Loucy (cell line): ENCODE data around the gene OSBPL2.

ENCODE experiments used
- CTCF ChIP-seq: fragments of 200-600 bp; sonication (generic); conservative IDR thresholded peaks from 2 replicates; pipeline ENCODE4 v1.5.1; 2014; ENCODE audit warnings: mild to moderate bottlenecking, antibody characterized with exemption, low read length
- EZH2phosphoT487 ChIP-seq: fragments of 200-600 bp; IDR thresholded peaks from 2 replicates; pipeline ENCODE4 v1.6.1; 2018; ENCODE audit warnings: antibody characterized with exemption, mild to moderate bottlenecking, moderate library complexity, borderline replicate concordance

GRCh38 chr20:62303062-62303339, 64.7 kb downstream of the OSBPL2 start:
- TF ChIP-seq CTCF (no peak), EZH2phosphoT487 (no peak)
